ENCODE data around the gene GSK3B. TPM values are rescaled to one million over a fixed set of nuclear protein-coding genes. Genes with fewer than 3 reads are reported as not detected.
A peak's percentile ranks its signal among the peaks of the same experiment; 100 is the strongest.

Gene GSK3B
- total RNA-seq, 1 donor from 2014 or later = 88.6 TPM

DNA sequence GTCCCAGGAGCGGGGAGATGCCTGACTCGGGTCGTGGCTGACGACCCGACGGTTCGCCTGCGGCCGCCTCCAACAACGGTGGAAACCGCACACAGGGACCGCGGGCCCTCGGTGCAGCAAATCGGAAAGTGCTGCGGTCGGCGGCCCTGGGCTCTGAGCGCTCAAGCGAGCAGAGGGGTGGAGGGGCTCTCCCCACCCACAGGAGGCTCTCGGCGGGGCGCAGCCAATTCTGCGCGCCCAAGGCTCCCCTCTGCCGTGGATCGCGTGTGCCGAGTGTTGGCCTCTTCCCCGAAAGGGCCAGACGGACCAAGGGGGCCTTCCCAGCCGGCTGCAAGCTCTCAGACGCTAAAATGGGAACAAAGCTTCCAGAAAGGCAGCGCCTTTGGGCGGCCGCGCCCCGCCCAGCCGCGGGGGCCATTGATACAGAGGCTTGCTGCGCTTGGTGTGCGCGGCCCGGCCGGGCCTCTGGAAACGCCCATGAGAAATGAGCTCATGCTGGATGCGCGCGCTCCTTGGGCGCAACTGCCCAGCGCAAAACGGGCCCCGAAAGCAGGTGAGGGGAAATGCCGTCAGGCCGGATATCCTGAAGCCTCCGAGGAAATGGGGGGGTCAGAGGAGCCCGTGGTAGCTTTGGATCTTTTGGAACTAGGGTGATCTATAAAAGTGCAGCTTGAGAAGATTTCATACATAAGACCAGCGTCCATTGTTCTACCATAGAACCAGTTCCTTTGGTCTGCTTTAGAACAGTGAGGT is 1.2 kb upstream of the GSK3B start:
- H3K79me2 ChIP-seq (ENCODE audit: low read depth) = peaks cover 85% of the 10 kb centered on the region
- H3K27me3 ChIP-seq = no peaks in the 10 kb centered on the region
- DNase-seq (ENCODE audit: low spot score) = peak; percentile 93
- Mint-ChIP-seq H3K36me3 (peaks cover 16% of the 10 kb centered on the region), H3K27me3 (ENCODE audit: insufficient read depth, low read depth) (peaks cover 6% of the 10 kb centered on the region), H3K27ac (peak overlapping the region; percentile 98), H3K9me3 (no peaks in the 10 kb centered on the region), H3K4me3 (no peak overlapping the region), H3K4me1 (peaks cover 16% of the 10 kb centered on the region)
- no peaks in the 10 kb centered on the region for H3K36me3 ChIP-seq
- TF ChIP-seq EZH2 (IDR thresholded peaks at IDR 0.05) (no peak), EZH2phosphoT487 (IDR thresholded peaks at IDR 0.05) (no peak)
- TF ChIP-seq, protein P1, sequence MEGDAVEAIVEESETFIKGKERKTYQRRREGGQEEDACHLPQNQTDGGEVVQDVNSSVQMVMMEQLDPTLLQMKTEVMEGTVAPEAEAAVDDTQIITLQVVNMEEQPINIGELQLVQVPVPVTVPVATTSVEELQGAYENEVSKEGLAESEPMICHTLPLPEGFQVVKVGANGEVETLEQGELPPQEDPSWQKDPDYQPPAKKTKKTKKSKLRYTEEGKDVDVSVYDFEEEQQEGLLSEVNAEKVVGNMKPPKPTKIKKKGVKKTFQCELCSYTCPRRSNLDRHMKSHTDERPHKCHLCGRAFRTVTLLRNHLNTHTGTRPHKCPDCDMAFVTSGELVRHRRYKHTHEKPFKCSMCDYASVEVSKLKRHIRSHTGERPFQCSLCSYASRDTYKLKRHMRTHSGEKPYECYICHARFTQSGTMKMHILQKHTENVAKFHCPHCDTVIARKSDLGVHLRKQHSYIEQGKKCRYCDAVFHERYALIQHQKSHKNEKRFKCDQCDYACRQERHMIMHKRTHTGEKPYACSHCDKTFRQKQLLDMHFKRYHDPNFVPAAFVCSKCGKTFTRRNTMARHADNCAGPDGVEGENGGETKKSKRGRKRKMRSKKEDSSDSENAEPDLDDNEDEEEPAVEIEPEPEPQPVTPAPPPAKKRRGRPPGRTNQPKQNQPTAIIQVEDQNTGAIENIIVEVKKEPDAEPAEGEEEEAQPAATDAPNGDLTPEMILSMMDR (IDR thresholded peaks at IDR 0.05) = no peak
- H3K4me3 ChIP-seq = peak overlapping the region; percentile 100
- peaks cover 13% of the 10 kb centered on the region for H3K4me1 ChIP-seq
- H4K20me1 ChIP-seq (ENCODE audit: low read depth) = peaks cover 58% of the 10 kb centered on the region
- H3F3A ChIP-seq (ENCODE audit: low read depth) = peaks cover 25% of the 10 kb centered on the region
- peak overlapping the region; percentile 67 for H2AFZ ChIP-seq (replicated peaks)
- H3K4me2 ChIP-seq = peak overlapping the region; percentile 94
- peak overlapping the region; percentile 99 for H3K9ac ChIP-seq
- H3K27ac ChIP-seq = peak overlapping the region; percentile 100
- H3K9me3 ChIP-seq (ENCODE audit: low read depth) = no peaks in the 10 kb centered on the region

DNA sequence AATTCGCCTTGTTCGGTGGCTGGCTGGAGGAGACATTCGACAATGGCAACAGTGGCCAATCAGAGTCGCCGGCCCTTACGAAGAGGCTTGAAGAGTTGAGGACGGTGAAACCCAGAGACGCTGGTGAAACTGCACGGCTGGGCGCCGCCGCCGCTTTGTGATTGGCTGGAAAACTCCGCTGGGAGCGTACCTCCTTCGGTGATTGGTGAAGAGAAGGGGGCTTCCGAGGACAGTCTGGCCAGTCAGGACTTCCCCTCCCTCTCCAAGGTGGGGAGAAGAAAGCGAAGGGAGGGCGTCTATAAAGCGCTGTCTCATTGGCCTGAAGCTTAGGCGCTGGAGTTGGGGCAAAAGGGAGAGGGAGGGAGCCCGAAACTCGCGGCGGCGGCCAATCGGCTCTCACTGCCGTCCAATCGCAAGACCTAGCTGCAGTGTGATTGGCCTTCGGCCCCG is 554 bp upstream of the GSK3B start:
- Mint-ChIP-seq H3K4me3 (no peak overlapping the region), H3K27ac (peak overlapping the region; percentile 98), H3K36me3 (peaks cover 13% of the 10 kb centered on the region), H3K9me3 (no peaks in the 10 kb centered on the region), H3K27me3 (ENCODE audit: insufficient read depth, low read depth) (peaks cover 6% of the 10 kb centered on the region), H3K4me1 (peaks cover 15% of the 10 kb centered on the region)
- Histone ChIP-seq H3K9me3 (ENCODE audit: low read depth) (no peaks in the 10 kb centered on the region), H2AFZ (replicated peaks) (no peak overlapping the region), H3K79me2 (ENCODE audit: low read depth) (peaks cover 85% of the 10 kb centered on the region), H3K4me3 (peak overlapping the region; percentile 100), H3K4me2 (peak overlapping the region; percentile 94), H3K9ac (peak overlapping the region; percentile 99), H3K4me1 (peaks cover 19% of the 10 kb centered on the region), H3K27me3 (no peaks in the 10 kb centered on the region), H3F3A (ENCODE audit: low read depth) (peaks cover 25% of the 10 kb centered on the region), H3K36me3 (no peaks in the 10 kb centered on the region), H3K27ac (peak overlapping the region; percentile 100), H4K20me1 (ENCODE audit: low read depth) (peaks cover 60% of the 10 kb centered on the region)
- TF ChIP-seq EZH2phosphoT487 (IDR thresholded peaks at IDR 0.05) (no peak), EZH2 (IDR thresholded peaks at IDR 0.05) (no peak)
- TF ChIP-seq, protein P1 (IDR thresholded peaks at IDR 0.05) = no peak
- peak; percentile 99 for DNase-seq (ENCODE audit: low spot score)

DNA sequence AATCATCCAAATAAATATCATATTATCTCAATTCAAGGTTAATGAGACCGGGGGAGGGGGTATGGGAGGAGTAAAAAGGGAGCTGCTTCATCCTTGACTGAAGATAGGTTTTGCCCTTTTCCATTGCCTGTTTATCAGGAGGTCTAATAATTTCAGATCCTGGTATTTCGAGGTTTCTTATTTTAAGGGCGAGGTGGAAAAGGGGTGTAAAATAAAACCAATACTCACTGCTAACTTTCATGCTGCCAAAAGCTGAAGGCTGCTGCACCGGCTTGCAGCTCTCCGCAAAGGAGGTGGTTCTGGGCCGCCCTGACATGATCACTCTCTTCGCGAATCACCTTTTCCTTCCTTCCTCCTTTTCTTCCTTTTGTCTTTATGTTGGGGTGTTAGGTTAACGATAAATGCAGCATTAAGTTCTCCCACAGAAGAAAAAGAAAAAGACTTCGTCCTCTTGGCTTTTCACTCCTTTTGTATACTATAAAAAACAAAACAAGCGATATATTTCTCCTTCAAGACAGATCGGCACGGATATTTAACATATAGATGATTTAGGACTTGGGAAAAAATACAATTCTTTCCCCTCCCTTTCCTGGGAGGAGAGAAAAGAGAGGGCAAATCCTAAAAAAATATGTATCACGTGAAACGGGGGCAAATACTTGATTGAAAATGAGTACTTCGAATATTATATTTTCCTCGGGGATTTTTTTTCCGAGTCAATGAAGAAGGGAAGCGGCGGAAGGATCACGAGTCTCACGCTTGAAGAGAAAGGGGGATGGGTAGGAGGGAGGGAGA is 932 bp downstream of the GSK3B start:
- Histone ChIP-seq H3K4me3 (peak overlapping the region; percentile 100), H2AFZ (replicated peaks) (peak overlapping the region; percentile 13), H4K20me1 (ENCODE audit: low read depth) (peaks cover 62% of the 10 kb centered on the region), H3K27me3 (no peaks in the 10 kb centered on the region), H3K4me2 (peak overlapping the region; percentile 85), H3F3A (ENCODE audit: low read depth) (peaks cover 25% of the 10 kb centered on the region), H3K4me1 (peaks cover 32% of the 10 kb centered on the region), H3K9ac (peak overlapping the region; percentile 92), H3K9me3 (ENCODE audit: low read depth) (no peaks in the 10 kb centered on the region), H3K79me2 (ENCODE audit: low read depth) (peaks cover 85% of the 10 kb centered on the region), H3K27ac (peak overlapping the region; percentile 98), H3K36me3 (no peaks in the 10 kb centered on the region)
- no peak overlapping the region for H3K27ac Mint-ChIP-seq
- DNase-seq (ENCODE audit: low spot score) = peak; percentile 44
- H3K27me3 Mint-ChIP-seq (ENCODE audit: insufficient read depth, low read depth) = peaks cover 6% of the 10 kb centered on the region
- TF ChIP-seq, protein P1 (IDR thresholded peaks at IDR 0.05) = no peak
- TF ChIP-seq EZH2phosphoT487 (IDR thresholded peaks at IDR 0.05) (no peak), EZH2 (IDR thresholded peaks at IDR 0.05) (no peak)
- H3K4me3 Mint-ChIP-seq = no peak overlapping the region
- peaks cover 9% of the 10 kb centered on the region for H3K36me3 Mint-ChIP-seq
- peaks cover 20% of the 10 kb centered on the region for H3K4me1 Mint-ChIP-seq
- H3K9me3 Mint-ChIP-seq = no peaks in the 10 kb centered on the region

Measured in neural progenitor cell (in vitro differentiated cells).